NCI-H2171 (cell line): ENCODE results near the gene ITGAV.

Experiments
- DNase-seq: peaks from one replicate; lab custom pipeline; 2025; lab: John Stamatoyannopoulos, UW

ITGAV gene

GRCh38 chr2:186575302-186575701, 14.6 kb upstream of the ITGAV start:
- no peak for DNase-seq

DNA sequence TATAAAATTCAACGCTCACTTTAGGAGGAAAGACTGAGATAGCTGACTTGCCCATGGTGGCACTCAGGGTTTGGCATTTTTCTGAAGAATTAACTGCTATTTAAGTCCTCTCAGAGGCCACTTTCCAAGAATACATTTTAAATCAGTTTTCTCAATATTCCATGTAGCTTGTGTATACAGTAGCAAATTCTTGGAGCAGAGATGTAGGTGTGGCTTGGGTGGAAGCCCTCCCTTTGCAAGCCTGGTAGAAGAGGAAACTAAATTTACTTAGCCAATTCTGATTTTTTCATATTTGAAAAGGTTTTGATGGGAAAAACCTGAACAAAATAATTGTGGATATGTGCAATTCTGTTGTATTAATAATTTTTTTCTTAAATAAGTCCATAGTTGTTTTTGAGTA, 14.0 kb upstream of the ITGAV start:
- DNase-seq: no peak

- no peak for DNase-seq
Observed at GRCh38 chr2:186576614-186577013, 13.2 kb upstream of the ITGAV start.

GRCh38 chr2:186582698-186583097, 7.2 kb upstream of the ITGAV start:
- DNase-seq: no peak

GRCh38 chr2:186584053-186584452, 5.8 kb upstream of the ITGAV start:
- no peak for DNase-seq

- DNase-seq: no peak
Observed at GRCh38 chr2:186588421-186588820, 1.4 kb upstream of the ITGAV start.

- no peak for DNase-seq
Observed at GRCh38 chr2:186588940-186589611, 780 bp upstream of the ITGAV start.

DNA sequence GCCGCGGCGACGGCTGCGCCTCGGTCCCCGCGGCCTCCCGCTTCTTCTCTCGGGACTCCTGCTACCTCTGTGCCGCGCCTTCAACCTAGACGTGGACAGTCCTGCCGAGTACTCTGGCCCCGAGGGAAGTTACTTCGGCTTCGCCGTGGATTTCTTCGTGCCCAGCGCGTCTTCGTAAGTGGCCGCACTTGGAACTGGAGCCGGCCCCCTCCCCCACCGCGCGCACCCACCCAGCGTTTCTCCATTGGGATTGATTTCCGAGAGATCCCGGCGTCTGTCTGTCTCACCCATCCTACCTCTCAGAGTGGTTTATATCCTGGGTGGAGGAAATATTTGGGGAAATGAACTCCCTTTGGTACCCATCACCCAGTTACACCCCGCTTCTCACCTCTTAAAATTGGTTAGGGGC, 498 bp downstream of the ITGAV start:
- DNase-seq: no peak

DNA sequence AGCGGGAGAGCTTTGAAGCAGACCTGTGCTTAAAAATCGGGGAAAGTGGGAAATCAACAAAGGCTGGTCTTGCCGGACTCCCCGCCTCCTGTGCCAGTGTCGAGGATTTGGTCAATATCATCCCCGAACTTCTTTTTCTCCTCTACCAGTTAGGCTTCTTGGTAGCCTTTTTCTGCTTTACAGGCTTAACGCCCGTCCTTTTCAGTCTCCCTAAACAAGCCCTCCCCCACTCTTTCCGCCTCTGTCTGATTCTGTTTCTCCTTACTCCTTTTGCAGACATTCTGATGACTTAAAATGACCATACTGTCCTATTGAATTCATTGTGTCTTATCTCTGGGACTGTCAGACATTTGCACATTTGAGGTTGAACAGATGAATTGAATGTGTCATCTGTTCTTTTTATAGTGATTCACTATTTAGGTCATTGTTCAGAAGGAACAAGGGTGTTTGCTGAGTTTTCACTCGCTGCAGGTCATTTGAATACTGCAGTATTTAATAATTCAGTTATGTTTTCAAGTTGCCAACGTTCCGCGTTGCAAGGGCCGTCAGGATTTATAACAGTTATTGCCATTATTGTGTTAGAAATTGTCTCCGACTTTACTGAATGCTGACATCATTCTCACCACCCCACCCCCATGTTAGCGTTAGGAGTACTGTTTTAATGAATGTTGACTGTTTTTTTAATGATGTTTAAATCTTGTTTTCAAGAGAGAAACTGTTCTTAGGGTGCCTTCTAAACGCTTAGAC, 1.1 kb downstream of the ITGAV start:
- DNase-seq: no peak

DNA sequence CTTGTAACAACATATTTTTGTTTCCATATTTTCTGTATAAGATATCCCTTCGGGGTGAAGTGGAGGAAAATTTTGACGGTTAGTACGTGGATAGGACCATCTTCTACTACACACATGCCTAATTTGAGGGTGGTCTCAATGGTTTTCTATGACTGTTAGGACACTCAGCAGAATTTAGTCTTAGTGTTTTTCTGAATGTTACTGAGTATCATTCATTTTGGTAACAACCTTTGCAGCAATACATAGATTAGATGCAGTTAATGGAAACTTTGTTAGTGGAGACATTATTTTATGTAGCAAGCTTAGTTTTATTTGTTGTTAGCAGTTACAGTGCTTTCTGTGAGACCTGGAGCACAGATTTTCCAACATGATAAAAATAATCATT, 1.6 kb downstream of the ITGAV start:
- DNase-seq: no peak

DNA sequence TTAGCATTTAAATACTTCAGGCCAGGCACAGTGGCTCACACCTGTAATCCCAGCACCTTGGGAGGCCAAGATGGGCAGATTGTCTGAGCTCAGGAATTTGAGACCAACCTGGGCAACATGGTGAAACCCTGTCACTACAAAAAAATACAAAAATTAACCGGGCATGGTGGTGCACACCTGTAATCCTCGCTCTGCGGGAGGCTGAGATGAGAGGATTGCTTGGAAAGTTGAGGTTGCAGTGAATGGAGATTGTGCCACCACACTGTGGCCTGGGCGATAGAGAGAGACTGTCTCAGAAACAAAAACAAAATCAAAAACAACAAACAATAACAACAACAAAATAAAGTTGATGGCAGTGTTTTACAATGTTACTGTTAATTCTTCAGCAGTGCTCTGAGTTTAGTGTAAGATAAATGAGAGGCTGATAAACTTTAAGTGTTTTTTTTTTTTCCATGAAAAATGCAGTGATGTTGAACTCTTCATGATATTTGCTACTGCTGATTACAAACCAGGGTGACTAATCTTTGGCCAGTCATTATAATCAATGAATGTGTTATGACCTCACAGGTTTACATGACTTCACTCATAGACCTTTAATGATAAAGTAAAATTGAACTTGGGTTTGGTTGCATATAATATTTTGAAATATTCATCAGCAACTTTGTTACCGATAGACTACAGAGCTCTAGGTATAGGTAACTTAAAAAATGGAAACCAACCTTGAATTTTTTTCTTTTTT, 2.5 kb downstream of the ITGAV start:
- no peak for DNase-seq

GRCh38 chr2:186593523-186593922, 3.7 kb downstream of the ITGAV start:
- DNase-seq: no peak

- DNase-seq: no peak
Observed at GRCh38 chr2:186594001-186594722, 4.3 kb downstream of the ITGAV start.

- no peak for DNase-seq
Observed at GRCh38 chr2:186595219-186595618, 5.4 kb downstream of the ITGAV start.

DNA sequence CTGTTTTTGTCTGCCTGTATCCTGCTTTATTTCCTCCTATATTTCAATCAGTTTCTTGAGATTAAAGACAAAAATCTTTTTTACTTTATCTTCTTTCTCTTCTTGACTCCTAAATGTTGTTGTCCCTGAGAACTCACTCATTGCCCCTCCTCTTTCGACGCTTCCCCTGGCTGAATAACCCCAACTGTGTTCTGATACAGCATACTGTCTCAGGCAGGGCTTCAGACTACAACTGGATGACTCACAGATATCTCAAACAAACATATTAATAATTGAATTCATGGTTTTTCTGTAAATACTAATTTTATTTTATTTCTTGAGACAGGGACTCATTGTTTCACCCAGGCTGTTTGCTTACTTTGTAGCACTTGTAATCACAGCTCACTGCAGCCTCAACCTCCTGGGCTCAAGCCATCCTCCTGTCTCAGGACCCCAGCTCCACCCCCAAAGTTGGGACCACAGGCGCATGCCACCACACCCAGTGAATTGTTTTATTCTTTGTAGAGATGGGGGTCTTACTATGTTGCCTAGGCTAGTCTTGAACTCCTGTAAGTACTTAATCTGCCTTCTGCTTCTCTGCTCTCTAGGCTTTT, 9.4 kb downstream of the ITGAV start:
- no peak for DNase-seq

GRCh38 chr2:186603286-186603685, 13.4 kb downstream of the ITGAV start:
- DNase-seq: no peak

GRCh38 chr2:186605041-186605440, 15.2 kb downstream of the ITGAV start:
- no peak for DNase-seq

- DNase-seq: no peak
Observed at GRCh38 chr2:186607660-186608324, 17.9 kb downstream of the ITGAV start.

- DNase-seq: no peak
Observed at GRCh38 chr2:186610785-186611184, 20.9 kb downstream of the ITGAV start.

GRCh38 chr2:186611526-186611925, 21.7 kb downstream of the ITGAV start:
- no peak for DNase-seq

DNA sequence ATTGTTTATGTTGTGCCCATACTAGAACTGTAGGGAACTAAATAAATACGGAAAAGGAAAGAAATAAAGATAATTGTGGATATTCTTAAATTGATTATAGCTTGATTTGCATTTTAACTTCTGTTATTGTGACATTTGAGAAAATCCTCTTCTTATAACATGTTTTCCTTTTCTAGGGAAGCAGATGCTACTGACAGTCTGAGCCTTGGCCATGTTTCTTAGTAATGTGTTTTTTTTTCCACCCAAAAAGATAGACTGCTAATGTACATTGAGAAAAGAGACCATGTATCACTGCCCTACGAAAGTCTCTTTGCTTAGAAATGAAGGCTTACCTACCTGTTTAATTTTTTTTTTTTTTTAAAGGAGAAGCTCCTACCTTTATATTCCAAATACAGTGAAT, 22.2 kb downstream of the ITGAV start:
- DNase-seq: no peak
